Psoas muscle (tissue), 8 donors: Measurements from ENCODE around the gene UTP11. TPM values are rescaled to one million over a fixed set of nuclear protein-coding genes. Genes with fewer than 3 reads are reported as not detected.

Source experiments
- ATAC-seq, 4 donors: fragments of 200-7000 bp; cut with Tn5 transposase; one replicate each; pipeline ENCODE4 v1.9.1; 2020; ENCODE audit warnings: moderate library complexity in 3 of 4, mild to moderate bottlenecking in 2 of 4
- DNase-seq, 2 donors: peaks; one replicate each; pipeline ENCODE4 v3.0.0-alpha.2; 2020
- H3K27ac ChIP-seq: fragments of 200-600 bp; one replicate; pipeline ENCODE4 v1.8.0; 2022
- H3K27me3 ChIP-seq, 3 donors: fragments of 200-600 bp in 1 of 3; one replicate each; pipeline versions ENCODE4 v1.6.1 to v1.8.0; 2013 to 2022; ENCODE audit warnings: low read length in 2 of 3, mild to moderate bottlenecking in 2 of 3, moderate library complexity in 1 of 3; ENCODE audit not compliant: insufficient read depth in 3 of 3
- H3K36me3 ChIP-seq, 2 donors: fragments of 200-600 bp in 1 of 2; one replicate each; pipeline versions ENCODE4 v1.6.1 to v1.8.0; 2013 to 2022; ENCODE audit warnings: low read depth in 1 of 2, mild to moderate bottlenecking in 1 of 2, moderate library complexity in 1 of 2; ENCODE audit not compliant: insufficient read depth in 1 of 2
- H3K4me1 ChIP-seq: fragments of 200-600 bp; one replicate; pipeline ENCODE4 v1.8.0; 2022
- H3K4me3 ChIP-seq: fragments of 200-600 bp; one replicate; pipeline ENCODE4 v1.8.0; 2022; ENCODE audit warnings: mild to moderate bottlenecking
- H3K9me3 ChIP-seq: fragments of 200-600 bp; one replicate; pipeline ENCODE4 v1.8.0; 2022
- WGBS, 3 donors: extraction: QIAGEN DNeasy Blood & Tissue Kit; methylation state at CpG; one replicate each; pipeline versions ENCODE4 v1.1.6 to v1.1.7; 2013; 5-methylcytosine and 5-hydroxymethylcytosine counted together
- intact Hi-C, 2 donors: fragments of 100-400 bp; cut with DNase I; formaldehyde crosslinking; loops; one replicate each; pipeline versions ENCODE4 v1.11.0 to v1.14.2; 2022
- polyA plus RNA-seq, 3 donors: library from polyadenylated mRNA; stranded (reverse); fragments of 200-250 nt; gene quantifications; one replicate each; pipeline ENCODE4 v1.2.3, GENCODE V29; 2013
- total RNA-seq, 4 donors: library from RNA; stranded (reverse); fragmentation: NEBNext Ultra II Directional in 2 of 4; extraction: Animal tissue kit (Norgen Biotek cat#: 25700) in 2 of 4; gene quantifications; one replicate each; pipeline versions ENCODE4 v1.2.1 to v1.2.4, GENCODE V29; 2021 to 2023
- TF ChIP-seq, protein P1 (sequence below): fragments of 200-600 bp; IDR thresholded peaks from one replicate; pipeline ENCODE4 v1.8.0; 2022; ENCODE audit warnings: antibody characterized with exemption
- donor health status: healthy with polysubstance abuse.
- donor health status: DM: no; HTN: no; CAD: no; lungs with moderate emphysema.
- donor health status: Bipolar disorder and iron deficiency.
- donor health status: healthy.
- donor health status: DM: yes; HTN: yes; CAD: no.
- donor health status: DM: no; HTN: no; CAD: no.
- donor health status: DM: no; HTN: no; CAD: no.
- donor health status: DM: yes; HTN: yes; CAD: no.

Gene UTP11
- total and polyA plus RNA-seq, 7 donors: 65.2 to 253 (median 155) TPM

DNA sequence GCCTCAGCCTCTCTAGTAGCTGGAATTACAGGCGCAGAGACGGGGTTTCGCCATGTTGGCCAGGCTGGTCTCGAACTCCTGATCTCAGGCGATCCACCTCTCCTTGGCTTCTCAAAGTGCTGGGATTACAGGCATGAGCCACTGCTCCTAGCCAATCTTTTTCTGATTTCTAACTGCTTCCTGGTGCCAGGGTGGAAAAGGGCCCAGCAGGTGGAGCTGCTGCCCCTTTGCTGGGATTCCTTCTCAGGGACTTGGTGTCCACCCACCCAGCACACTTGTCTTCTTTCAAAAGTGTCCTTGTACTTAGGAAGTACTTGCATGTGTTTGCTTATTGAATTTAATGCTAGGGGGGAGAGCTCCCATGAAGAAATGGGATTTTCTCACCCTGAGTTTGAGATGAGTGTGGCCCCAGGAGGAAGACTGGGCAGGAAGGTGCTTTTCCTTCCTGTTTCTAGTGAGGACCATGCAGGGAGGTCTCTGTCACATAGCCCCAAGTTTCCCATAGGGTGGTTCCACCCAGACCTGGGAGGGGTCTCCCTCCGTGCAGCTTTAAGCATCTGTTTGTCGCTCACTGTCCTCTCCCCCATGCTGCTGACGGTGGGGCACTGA, 14.2 kb downstream of the UTP11 start:
- H3K36me3 ChIP-seq: peaks cover 13 to 58% of the 10 kb centered on the region in 2 donors
- no peaks in the 10 kb centered on the region for H3K27me3 ChIP-seq
- 44 to 73% (median 54%) methylated on average over 8 of the region's 8 CpGs for WGBS, 3 donors
- ATAC-seq: peak in 1 of 4 donors; percentile 9
- peaks cover 89% of the 10 kb centered on the region for H3K4me1 ChIP-seq
- intact Hi-C loops: loop anchor here in 1 of 2 donors (5.0 to 10.0 kb wide), 3 partner anchors 561 to 1862 kb away; no protein-coding TSS in a partner anchor
- H3K4me3 ChIP-seq: no peak overlapping the region
- peak overlapping the region; percentile 70 for H3K27ac ChIP-seq
- H3K9me3 ChIP-seq: no peaks in the 10 kb centered on the region
- TF ChIP-seq, protein P1, sequence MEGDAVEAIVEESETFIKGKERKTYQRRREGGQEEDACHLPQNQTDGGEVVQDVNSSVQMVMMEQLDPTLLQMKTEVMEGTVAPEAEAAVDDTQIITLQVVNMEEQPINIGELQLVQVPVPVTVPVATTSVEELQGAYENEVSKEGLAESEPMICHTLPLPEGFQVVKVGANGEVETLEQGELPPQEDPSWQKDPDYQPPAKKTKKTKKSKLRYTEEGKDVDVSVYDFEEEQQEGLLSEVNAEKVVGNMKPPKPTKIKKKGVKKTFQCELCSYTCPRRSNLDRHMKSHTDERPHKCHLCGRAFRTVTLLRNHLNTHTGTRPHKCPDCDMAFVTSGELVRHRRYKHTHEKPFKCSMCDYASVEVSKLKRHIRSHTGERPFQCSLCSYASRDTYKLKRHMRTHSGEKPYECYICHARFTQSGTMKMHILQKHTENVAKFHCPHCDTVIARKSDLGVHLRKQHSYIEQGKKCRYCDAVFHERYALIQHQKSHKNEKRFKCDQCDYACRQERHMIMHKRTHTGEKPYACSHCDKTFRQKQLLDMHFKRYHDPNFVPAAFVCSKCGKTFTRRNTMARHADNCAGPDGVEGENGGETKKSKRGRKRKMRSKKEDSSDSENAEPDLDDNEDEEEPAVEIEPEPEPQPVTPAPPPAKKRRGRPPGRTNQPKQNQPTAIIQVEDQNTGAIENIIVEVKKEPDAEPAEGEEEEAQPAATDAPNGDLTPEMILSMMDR: peak; percentile 50
- peak in 1 of 2 donors; percentile 75 for DNase-seq

DNA sequence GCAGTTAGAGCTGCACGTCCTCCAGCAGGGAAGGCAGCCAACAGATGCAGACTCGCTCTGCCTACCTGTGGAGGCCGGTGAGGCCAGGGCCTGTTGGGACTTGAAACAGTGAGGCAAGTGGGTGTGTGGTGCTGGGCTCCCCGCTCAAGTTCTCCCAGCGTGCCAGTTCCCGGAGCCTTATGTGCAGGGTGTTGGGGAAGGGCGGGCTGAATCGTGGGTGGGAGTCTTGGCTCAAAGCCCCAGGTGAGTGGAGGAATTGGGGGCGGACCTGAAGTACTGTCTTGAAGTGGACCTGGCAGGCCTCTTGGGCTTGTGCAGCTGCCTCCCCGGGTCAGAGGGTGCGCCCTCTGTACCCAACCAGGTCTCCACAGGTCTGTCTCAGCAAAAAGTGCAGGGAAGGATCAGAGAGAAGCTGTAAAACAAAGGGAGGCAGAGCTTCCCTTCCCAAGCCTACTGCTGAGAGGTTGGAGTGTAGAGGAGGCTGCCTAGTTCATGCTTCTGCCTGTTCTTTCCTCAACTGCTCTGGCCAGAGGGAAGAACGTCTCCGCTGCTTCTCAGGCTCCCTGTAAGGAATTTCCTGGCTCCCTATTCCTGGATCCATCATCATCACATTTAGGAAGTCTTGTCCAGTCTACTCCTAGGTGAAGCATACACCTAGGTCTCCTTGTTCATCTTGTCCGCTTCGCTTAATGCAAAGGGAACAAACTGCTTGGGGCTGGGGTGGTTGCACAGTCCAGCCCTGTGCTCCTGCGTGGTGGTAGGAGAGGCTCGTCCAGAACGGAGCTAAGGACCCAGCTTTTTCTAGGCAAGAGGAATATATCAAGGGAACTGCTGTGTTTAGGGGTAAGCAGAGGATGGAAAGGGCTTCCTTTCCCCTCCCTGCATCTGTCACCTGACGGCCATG, 14.9 kb downstream of the UTP11 start:
- ATAC-seq: no peak
- H3K27ac ChIP-seq: peak overlapping the region; percentile 72
- no peaks in the 10 kb centered on the region for H3K9me3 ChIP-seq
- no peak overlapping the region for H3K4me3 ChIP-seq
- no peak for DNase-seq
- 69 to 82% (median 73%) methylated on average over 19 of the region's 19 CpGs for WGBS, 3 donors
- intact Hi-C loops: loop anchor here in 1 of 2 donors (5.0 to 10.0 kb wide), 3 partner anchors 560 to 1863 kb away; no protein-coding TSS in a partner anchor
- H3K4me1 ChIP-seq: peaks cover 81% of the 10 kb centered on the region
- H3K36me3 ChIP-seq: peaks cover 8 to 50% of the 10 kb centered on the region in 2 donors
- TF ChIP-seq, protein P1: no peak
- H3K27me3 ChIP-seq: no peaks in the 10 kb centered on the region

DNA sequence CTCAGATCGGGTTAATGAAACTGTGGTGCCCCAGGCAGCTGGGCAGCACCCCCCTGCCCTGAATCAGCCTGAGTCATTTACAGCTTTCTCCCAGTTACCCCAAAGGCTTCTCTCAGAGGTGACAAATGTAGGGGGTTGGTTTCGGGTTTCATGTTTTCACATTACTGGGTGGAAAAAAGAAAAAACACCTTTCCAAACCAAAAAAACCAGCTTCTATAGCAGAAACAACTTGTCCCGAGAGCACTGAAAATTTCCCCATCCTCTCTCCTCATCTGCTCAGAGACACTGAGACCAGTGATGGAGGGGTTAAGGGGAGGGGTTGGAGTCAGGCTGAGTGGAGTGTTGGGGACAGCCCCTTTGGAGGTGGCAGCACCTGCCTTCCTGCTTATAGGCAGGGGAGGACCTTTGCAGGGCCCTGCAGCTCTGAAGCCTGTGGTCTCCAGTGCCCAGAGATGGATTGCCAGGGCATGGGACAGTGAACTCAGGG, 15.6 kb downstream of the UTP11 start:
- peaks cover 78% of the 10 kb centered on the region for H3K4me1 ChIP-seq
- peak; percentile 12 to 29 (median 22) for ATAC-seq

DNA sequence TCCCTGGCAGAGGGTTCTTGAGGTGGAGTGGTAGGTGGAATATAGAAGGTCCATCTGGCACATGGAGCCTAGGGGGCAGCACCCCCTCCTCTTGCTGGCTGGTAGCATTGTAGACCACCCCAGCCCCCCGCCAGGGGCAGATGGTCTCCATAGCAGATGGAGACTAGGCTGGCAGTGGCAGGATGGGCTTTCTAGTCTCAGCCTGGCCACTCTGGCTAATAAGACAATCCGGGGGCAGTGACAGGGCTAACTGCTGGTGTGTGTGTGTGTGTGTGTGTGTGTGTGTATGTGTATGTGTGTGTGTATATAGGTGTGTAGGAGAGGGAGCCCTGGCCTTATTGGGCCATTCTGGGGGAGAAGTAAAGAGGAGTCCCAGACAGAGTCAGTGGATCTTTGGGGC, 16.1 kb downstream of the UTP11 start:
- Histone ChIP-seq H3K9me3 (no peaks in the 10 kb centered on the region), H3K4me3 (no peak overlapping the region), H3K36me3 (peaks cover 7 to 38% of the 10 kb centered on the region in 2 donors), H3K27me3 (no peaks in the 10 kb centered on the region), H3K4me1 (peaks cover 73% of the 10 kb centered on the region), H3K27ac (peak overlapping the region; percentile 72)
- intact Hi-C loops: loop anchor here in 1 of 2 donors (5.0 to 10.0 kb wide), 3 partner anchors 559 to 1864 kb away; no protein-coding TSS in a partner anchor
- WGBS, 3 donors: 43 to 78% (median 49%) methylated on average over 2 of the region's 2 CpGs
- ATAC-seq (peak in 3 of 4 donors; percentile 3 to 14 (median 10)), DNase-seq (no peak)
- TF ChIP-seq, protein P1: no peak

More for the DNA sequence above, 15.6 kb downstream of the UTP11 start:
- TF ChIP-seq, protein P1: no peak
- H3K27ac ChIP-seq: peak overlapping the region; percentile 72
- H3K9me3 ChIP-seq: no peaks in the 10 kb centered on the region
- peaks cover 7 to 43% of the 10 kb centered on the region in 2 donors for H3K36me3 ChIP-seq
- no peak for DNase-seq
- no peaks in the 10 kb centered on the region for H3K27me3 ChIP-seq
- intact Hi-C loops: loop anchor here in 1 of 2 donors (5.0 to 10.0 kb wide), 3 partner anchors 559 to 1863 kb away; no protein-coding TSS in a partner anchor
- 49 to 74% (median 51%) methylated on average over 3 of the region's 3 CpGs for WGBS, 3 donors
- H3K4me3 ChIP-seq: no peak overlapping the region
